Neutrophil (primary cell): ENCODE measurements around the gene SNCAIP.

Experiments used
- H3K27ac ChIP-seq: fragments of 200-600 bp; sonication (generic); 2 replicates; pipeline ENCODE4 v1.5.1; 2016; ENCODE audit warnings: mild to moderate bottlenecking, moderate library complexity
- H3K27me3 ChIP-seq: fragments of 200-600 bp; sonication (generic); 2 replicates; pipeline ENCODE4 v1.6.0; 2016; ENCODE audit warnings: mild to moderate bottlenecking
- H3K36me3 ChIP-seq: fragments of 200-600 bp; sonication (generic); 2 replicates; pipeline ENCODE4 v1.5.1; 2017
- H3K4me1 ChIP-seq, 2 experiments: fragments of 200-600 bp in 1 of 2; sonication (generic) in 1 of 2; 1 replicate in 1 of 2; 2 replicates in 1 of 2; pipeline versions ENCODE4 v1.5.1 to v1.6.1; 2013 to 2016; ENCODE audit warnings: low read depth in 1 of 2, low read length in 1 of 2, mild to moderate bottlenecking in 1 of 2, moderate library complexity in 1 of 2; ENCODE audit not compliant: control insufficient read depth in 1 of 2, insufficient read depth in 1 of 2
- H3K4me3 ChIP-seq, 2 experiments: fragments of 200-600 bp in 1 of 2; sonication (generic) in 1 of 2; 1 replicate in 1 of 2; 2 replicates in 1 of 2; pipeline ENCODE4 v1.5.1; 2013 to 2016; ENCODE audit warnings: low read depth in 1 of 2, low read length in 1 of 2, mild to moderate bottlenecking in 1 of 2, moderate library complexity in 1 of 2
- H3K9me3 ChIP-seq: fragments of 200-600 bp; sonication (generic); 2 replicates; pipeline ENCODE4 v1.5.1; 2016
- CTCF ChIP-seq: fragments of 200-600 bp; sonication (generic); IDR thresholded peaks from 2 replicates; pipeline ENCODE4 v1.5.1; 2016; ENCODE audit warnings: antibody characterized with exemption

Gene SNCAIP

DNA sequence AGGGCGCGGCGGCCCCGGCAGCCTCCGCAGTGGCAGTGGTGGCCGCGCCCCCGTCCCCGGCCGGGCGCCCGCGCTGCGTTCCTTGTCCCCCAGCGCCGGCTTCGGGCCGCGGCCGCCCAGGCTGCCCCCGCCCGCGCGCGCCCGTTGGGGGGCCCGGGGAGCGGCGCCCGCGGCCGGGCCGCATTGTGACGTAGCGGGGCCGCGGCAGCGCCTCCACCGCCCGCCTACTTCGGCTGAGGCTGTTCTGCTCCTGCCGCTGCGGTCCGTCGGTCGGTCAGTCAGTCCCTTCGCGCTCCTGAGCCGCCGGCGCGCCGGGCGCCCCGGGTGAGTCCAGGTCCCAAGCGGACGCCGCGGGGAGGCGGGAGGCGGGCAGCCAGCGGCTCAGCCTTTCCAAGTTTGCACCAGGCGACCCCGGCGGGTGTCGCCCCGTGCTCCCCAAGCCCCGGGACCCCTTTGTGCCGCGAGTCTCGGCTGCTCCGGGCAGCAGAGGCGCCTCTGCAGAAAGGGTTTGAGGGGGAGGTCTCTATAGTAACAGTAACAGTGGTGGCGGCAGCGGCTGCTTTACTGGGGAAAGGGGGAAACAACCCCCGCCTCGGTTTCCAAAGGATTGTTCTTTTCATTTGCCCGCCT lies at the start of gene SNCAIP:
Gene SNCAIP, plus strand, starts transcription at position 277 of the 630 bp plus-strand sequence. CDS start 78,898 bp downstream, outside the sequence.
- no peaks in the 10 kb centered on the region for H3K36me3 ChIP-seq
- no peaks in the 10 kb centered on the region for H3K4me1 ChIP-seq
- peaks cover 83% of the 10 kb centered on the region for H3K27me3 ChIP-seq
- H3K27ac ChIP-seq, result no peak within 1 kb of the TSS
- no peaks in the 10 kb centered on the region for H3K9me3 ChIP-seq
- TF ChIP-seq CTCF, result no peak
- H3K4me3 ChIP-seq, result no peak within 1 kb of the TSS

GRCh38 chr5:122263352-122264030 lies 48.5 kb upstream of the SNCAIP start:
- no peaks in the 10 kb centered on the region for H3K9me3 ChIP-seq
- H3K27ac ChIP-seq, result no peak overlapping the region
- no peaks in the 10 kb centered on the region for H3K27me3 ChIP-seq
- no peak overlapping the region for H3K4me3 ChIP-seq
- H3K36me3 ChIP-seq, result no peaks in the 10 kb centered on the region
- H3K4me1 ChIP-seq, result no peaks in the 10 kb centered on the region
- TF ChIP-seq CTCF, result no peak

GRCh38 chr5:122264610-122265009 lies 47.4 kb upstream of the SNCAIP start:
- H3K27ac ChIP-seq, result no peak overlapping the region
- no peaks in the 10 kb centered on the region for H3K4me1 ChIP-seq
- no peaks in the 10 kb centered on the region for H3K9me3 ChIP-seq
- H3K27me3 ChIP-seq, result no peaks in the 10 kb centered on the region
- no peak for TF ChIP-seq CTCF
- no peaks in the 10 kb centered on the region for H3K36me3 ChIP-seq
- no peak overlapping the region for H3K4me3 ChIP-seq

- Histone ChIP-seq H3K4me3 (no peak overlapping the region), H3K4me1 (no peaks in the 10 kb centered on the region), H3K27me3 (no peaks in the 10 kb centered on the region), H3K27ac (no peak overlapping the region), H3K36me3 (no peaks in the 10 kb centered on the region), H3K9me3 (no peaks in the 10 kb centered on the region)
- no peak for TF ChIP-seq CTCF
These were observed 44.9 kb upstream of the SNCAIP start for GRCh38 chr5:122267185-122267584.

DNA sequence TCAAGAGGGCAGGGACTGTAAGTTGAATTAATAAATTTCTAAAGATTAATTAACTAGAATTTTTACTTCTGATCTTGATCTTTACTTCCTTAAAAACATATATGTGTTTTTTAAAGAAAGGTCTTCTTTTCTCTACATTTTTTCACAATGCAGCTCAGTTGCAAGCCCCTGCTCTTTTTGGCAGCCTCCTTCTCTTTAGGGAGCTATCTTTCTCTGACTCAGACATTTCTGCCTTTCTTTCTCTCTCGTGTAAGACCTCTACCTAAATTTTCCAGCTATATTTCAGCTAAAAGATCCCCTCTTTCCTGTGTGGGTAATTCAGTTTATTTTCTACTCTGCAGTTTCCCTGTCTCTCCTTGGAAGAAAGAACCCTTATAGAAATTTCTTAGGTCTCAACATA lies 38.3 kb upstream of the SNCAIP start:
- TF ChIP-seq CTCF, result no peak
- no peaks in the 10 kb centered on the region for H3K4me1 ChIP-seq
- no peak overlapping the region for H3K27ac ChIP-seq
- H3K9me3 ChIP-seq, result no peaks in the 10 kb centered on the region
- no peaks in the 10 kb centered on the region for H3K36me3 ChIP-seq
- H3K4me3 ChIP-seq, result no peak overlapping the region
- H3K27me3 ChIP-seq, result no peaks in the 10 kb centered on the region
